Measurements from ENCODE around the gene S100P. TPM values are rescaled to one million over a fixed set of nuclear protein-coding genes. Genes with fewer than 3 reads are reported as not detected.

S100P gene
- total RNA-seq, 4 donors from 2014 or later = not detected

DNA sequence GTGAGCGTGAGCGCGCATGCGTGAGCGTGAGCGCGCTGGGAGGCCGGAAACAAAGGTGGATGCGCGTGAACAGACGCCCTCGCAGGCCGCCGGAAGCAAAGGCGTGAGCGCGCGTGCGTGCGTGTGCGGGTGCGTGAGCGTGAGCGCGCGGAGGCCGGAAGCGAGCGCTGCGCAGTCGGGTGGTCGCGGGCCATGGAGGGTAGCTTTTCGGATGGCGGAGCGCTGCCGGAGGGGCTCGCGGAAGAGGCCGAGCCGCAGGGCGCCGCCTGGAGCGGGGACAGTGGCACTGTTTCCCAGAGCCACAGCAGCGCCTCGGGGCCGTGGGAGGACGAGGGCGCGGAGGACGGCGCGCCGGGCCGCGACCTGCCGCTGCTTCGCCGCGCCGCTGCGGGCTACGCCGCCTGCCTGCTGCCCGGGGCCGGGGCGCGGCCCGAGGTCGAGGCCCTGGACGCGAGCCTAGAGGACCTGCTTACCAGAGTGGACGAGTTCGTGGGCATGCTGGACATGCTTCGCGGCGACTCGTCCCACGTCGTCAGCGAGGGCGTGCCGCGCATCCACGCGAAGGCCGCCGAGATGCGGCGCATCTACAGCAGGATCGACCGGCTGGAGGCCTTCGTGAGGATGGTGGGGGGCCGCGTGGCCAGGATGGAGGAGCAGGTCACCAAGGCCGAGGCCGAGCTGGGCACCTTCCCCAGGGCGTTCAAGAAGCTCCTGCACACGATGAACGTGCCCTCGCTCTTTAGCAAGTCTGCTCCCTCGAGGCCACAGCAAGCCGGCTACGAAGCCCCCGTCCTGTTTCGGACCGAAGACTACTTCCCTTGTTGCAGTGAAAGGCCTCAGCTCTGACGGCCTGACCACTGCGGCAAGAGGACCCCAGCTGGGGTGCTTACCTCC is 22.6 kb downstream of the S100P start, which contains the start of gene BLOC1S4:
TSS of gene BLOC1S4 (plus strand) at position 157 of the 894 bp plus-strand sequence. CDS start at position 193, 36 bp downstream.
- Histone ChIP-seq H3K27ac (peak within 1 kb of the TSS; percentile 87 to 96 (median 92)), H3K9me3 (no peaks in the 10 kb centered on the region), H3K4me1 (peaks cover 0 to 37% (median 25%) of the 10 kb centered on the region in 4 donors), H3K36me3 (peaks cover 0 to 10% (median 0%) of the 10 kb centered on the region in 3 donors), H3K27me3 (no peaks in the 10 kb centered on the region), H3K4me3 (peak within 1 kb of the TSS; percentile 76 to 82 (median 78))
- peak; percentile 73 to 78 for DNase-seq (ENCODE audit: low spot score in 2 of 2)
- TF ChIP-seq, protein P1, sequence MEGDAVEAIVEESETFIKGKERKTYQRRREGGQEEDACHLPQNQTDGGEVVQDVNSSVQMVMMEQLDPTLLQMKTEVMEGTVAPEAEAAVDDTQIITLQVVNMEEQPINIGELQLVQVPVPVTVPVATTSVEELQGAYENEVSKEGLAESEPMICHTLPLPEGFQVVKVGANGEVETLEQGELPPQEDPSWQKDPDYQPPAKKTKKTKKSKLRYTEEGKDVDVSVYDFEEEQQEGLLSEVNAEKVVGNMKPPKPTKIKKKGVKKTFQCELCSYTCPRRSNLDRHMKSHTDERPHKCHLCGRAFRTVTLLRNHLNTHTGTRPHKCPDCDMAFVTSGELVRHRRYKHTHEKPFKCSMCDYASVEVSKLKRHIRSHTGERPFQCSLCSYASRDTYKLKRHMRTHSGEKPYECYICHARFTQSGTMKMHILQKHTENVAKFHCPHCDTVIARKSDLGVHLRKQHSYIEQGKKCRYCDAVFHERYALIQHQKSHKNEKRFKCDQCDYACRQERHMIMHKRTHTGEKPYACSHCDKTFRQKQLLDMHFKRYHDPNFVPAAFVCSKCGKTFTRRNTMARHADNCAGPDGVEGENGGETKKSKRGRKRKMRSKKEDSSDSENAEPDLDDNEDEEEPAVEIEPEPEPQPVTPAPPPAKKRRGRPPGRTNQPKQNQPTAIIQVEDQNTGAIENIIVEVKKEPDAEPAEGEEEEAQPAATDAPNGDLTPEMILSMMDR (IDR thresholded peaks at IDR 0.05) = peak; percentile 16 to 58 (median 21)
- peak; percentile 57 to 95 for TF ChIP-seq EP300 (IDR thresholded peaks at IDR 0.05)
- TF ChIP-seq POLR2A (IDR thresholded peaks at IDR 0.05) = peak; percentile 46 to 70
- 0 to 1% methylated on average over 90 to 97 of the region's 109 CpGs for WGBS, 2 donors

DNA sequence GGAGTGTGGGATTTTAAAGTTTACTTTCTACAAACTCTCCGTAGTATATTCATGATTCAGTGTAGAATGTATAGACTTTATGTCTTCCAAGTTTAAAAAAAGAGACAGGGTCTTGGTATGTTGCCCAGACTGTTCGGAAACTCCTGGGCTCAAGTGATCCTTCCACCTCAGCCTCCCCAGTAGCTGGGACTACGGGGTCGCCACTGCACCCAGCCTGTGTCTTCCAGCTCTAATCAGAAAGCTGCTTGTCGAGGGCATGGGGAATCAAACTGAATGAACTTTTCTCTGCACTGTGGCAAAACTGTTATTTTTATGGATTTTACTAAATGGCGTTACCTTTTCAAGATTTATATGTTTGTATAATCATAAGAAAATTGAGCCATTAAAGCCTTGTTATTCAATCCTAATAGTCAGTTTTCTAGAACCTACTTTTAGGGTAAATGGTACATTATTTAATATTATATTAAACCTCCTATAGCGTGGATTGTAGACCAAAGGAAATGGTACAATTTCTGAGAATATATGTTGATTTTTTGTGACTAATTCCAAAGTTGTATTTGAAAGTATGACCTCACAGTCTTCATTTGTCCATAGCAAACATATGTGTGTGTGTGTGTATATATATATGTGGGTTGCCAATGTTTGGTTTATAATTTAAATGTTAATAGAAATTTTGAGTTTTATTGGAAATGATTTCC is 23.4 kb downstream of the S100P start:
- Histone ChIP-seq H3K9me3 (no peaks in the 10 kb centered on the region), H3K4me3 (peak overlapping the region; percentile 76 to 82 (median 78)), H3K36me3 (peaks cover 0 to 10% (median 0%) of the 10 kb centered on the region in 3 donors), H3K27me3 (no peaks in the 10 kb centered on the region), H3K4me1 (peaks cover 0 to 37% (median 25%) of the 10 kb centered on the region in 4 donors), H3K27ac (peak overlapping the region; percentile 87 to 96 (median 92))
- WGBS, 2 donors = 13 to 23% methylated on average over 7 of the region's 7 CpGs
- no peak for TF ChIP-seq EP300 (IDR thresholded peaks at IDR 0.05)
- no peak for DNase-seq (ENCODE audit: low spot score in 2 of 2)

DNA sequence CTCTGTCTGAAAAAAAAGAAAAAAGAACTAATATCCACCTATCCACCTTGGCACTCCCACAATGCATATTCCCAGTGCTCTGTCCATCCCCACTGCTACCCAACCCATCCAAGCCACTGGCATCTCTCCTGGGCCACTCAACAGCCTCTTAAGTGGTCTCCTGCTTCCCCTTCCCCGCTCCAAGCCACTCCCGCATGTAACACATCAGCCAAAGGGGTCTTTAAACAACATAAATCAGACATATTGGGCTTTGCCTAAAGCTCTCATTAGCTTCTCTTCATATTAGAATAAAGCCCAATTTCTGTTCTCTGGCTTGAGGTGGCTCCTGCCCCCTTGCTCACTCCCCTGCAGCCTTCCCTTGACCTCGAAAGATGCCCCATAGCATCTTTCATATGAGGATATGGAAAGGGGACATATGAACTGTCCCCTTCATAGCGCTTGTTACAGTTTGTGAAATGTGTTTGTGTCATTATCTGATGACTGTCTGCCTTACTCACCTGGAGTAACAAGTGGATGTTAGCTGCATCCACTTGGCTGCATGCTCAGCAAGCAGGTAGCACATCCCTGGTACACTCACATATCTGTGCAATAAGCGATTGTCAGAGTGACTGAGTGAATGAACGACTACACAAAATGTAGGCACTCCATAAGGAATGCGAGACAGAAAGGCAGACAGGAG is 25.4 kb downstream of the S100P start:
- H3K27me3 ChIP-seq = no peaks in the 10 kb centered on the region
- no peak for DNase-seq (ENCODE audit: low spot score in 2 of 2)
- 76 to 78% methylated on average over 7 of the region's 7 CpGs for WGBS, 2 donors

DNA sequence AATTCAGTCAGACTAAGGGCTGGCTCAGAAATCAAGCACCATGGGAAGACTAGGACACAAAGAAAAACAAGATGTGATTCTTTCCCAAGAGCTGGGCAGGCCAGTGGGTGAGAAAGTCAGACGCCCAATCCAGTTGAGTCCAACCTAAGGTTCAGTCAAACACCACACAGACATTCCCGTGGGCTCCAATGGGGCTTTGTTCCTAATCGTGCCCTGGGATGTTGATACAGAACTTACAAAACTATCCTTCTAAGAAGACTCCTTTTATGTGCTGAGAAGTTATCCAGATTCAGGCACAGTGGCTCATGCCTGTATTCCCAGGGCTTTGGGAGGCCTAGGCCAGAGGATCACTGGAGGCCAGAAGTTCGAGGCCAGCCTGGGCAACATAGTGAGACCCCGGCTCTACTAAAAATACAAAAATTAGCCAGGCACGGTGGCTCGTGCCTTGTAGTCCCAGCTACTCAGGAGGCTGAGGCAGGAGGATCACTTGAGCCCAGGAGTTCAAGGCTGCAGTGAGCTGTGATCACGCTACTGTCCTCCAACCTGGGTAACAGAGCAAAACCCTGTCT is 26.0 kb downstream of the S100P start:
- H3K36me3 ChIP-seq = peaks cover 0 to 10% (median 0%) of the 10 kb centered on the region in 3 donors
- H3K4me3 ChIP-seq = no peak overlapping the region
- H3K27ac ChIP-seq = peak overlapping the region in 2 of 4 donors; percentile 31 to 45
- no peaks in the 10 kb centered on the region for H3K27me3 ChIP-seq
- 59 to 63% methylated on average over 8 of the region's 8 CpGs for WGBS, 2 donors
- H3K4me1 ChIP-seq = peaks cover 0 to 45% (median 28%) of the 10 kb centered on the region in 4 donors
- no peak for TF ChIP-seq POLR2A (IDR thresholded peaks at IDR 0.05)
- TF ChIP-seq, protein P1 (IDR thresholded peaks at IDR 0.05) = no peak
- no peak for TF ChIP-seq EP300 (IDR thresholded peaks at IDR 0.05)
- H3K9me3 ChIP-seq = no peaks in the 10 kb centered on the region
- no peak for DNase-seq (ENCODE audit: low spot score in 2 of 2)

More for the DNA sequence above, 25.4 kb downstream of the S100P start:
- Histone ChIP-seq H3K36me3 (peaks cover 0 to 10% (median 0%) of the 10 kb centered on the region in 3 donors), H3K9me3 (no peaks in the 10 kb centered on the region), H3K4me1 (peaks cover 0 to 39% (median 25%) of the 10 kb centered on the region in 4 donors), H3K4me3 (no peak overlapping the region), H3K27ac (peak overlapping the region in 1 of 4 donors; percentile 31)
- TF ChIP-seq POLR2A (IDR thresholded peaks at IDR 0.05) = no peak

DNA sequence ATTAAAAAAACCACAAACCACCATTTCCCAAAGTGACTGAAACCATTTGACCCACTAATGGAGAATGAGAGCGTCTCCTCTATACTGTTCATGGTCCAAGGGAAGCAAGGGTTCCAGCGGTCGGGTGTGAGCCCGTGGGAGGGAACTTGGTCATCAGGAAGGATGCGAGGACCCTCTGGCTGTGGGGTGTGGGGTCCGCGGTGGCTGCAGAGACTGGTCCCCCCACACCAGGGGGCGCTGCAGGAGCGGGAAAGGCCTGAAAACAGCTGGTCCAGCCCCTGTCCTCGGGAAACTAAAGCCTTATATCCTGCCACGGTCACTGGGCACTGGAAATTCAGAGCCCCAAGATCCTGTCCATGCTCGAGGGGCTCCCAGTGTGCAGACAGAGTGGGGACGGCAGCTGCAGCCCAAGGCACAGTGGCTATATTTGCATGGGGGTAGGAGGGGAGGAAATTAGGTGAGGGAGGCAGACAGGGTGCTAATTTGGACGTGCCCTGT is 26.6 kb downstream of the S100P start:
- H3K9me3 ChIP-seq = no peaks in the 10 kb centered on the region
- peak; percentile 66 to 79 for DNase-seq (ENCODE audit: low spot score in 2 of 2)
- peak overlapping the region in 3 of 4 donors; percentile 2 to 45 (median 31) for H3K27ac ChIP-seq
- H3K27me3 ChIP-seq = no peaks in the 10 kb centered on the region
- TF ChIP-seq, protein P1 (IDR thresholded peaks at IDR 0.05) = peak; percentile 88 to 99 (median 94)
- peak in 1 of 2 donors; percentile 5 for TF ChIP-seq POLR2A (IDR thresholded peaks at IDR 0.05)
- no peak for TF ChIP-seq EP300 (IDR thresholded peaks at IDR 0.05)
- 4 to 6% methylated on average over 14 of the region's 14 CpGs for WGBS, 2 donors
- H3K4me1 ChIP-seq = peaks cover 0 to 46% (median 31%) of the 10 kb centered on the region in 4 donors
- H3K4me3 ChIP-seq = no peak overlapping the region
- peaks cover 0 to 10% (median 0%) of the 10 kb centered on the region in 3 donors for H3K36me3 ChIP-seq

Data from tibial nerve (tissue), 4 donors.